Type B pancreatic cell (in vitro differentiated cells): ENCODE data around the gene TAS2R40. TPM values are rescaled to one million over a fixed set of nuclear protein-coding genes. Genes with fewer than 3 reads are reported as not detected.

Source experiments
- DNase-seq: peaks from one replicate; pipeline ENCODE4 v3.0.0; 2021; ENCODE audit warnings: mixed read lengths; ENCODE audit not compliant: unreplicated experiment; ENCODE audit errors: extremely low spot score
- H3K27ac Mint-ChIP-seq: 2 replicates; pipeline ENCODE4 v1.8.0; 2021; ENCODE audit warnings: mild to moderate bottlenecking, mixed read lengths
- H3K27me3 Mint-ChIP-seq: 2 replicates; pipeline ENCODE4 v1.8.0; 2021; ENCODE audit warnings: mixed read lengths
- H3K36me3 Mint-ChIP-seq: 2 replicates; pipeline ENCODE4 v1.8.0; 2021; ENCODE audit warnings: mixed read lengths
- H3K4me1 Mint-ChIP-seq: one replicate; pipeline ENCODE4 v1.8.0; 2021; ENCODE audit warnings: mixed read lengths; ENCODE audit not compliant: unreplicated experiment
- H3K4me3 Mint-ChIP-seq: 2 replicates; pipeline ENCODE4 v1.8.0; 2021; ENCODE audit warnings: mild to moderate bottlenecking, mixed read lengths
- H3K9me3 Mint-ChIP-seq: 2 replicates; pipeline ENCODE4 v1.8.0; 2021; ENCODE audit warnings: mixed read lengths
- total RNA-seq: library from RNA; stranded (reverse); gene quantifications from 2 replicates; pipeline ENCODE4 v1.2.1, GENCODE V29; 2021; ENCODE audit warnings: low replicate concordance
- TF ChIP-seq, protein P1 (sequence below): fragments of 200-600 bp; sonication (generic); conservative IDR thresholded peaks from 2 replicates; pipeline ENCODE4 v1.5.0; 2021; ENCODE audit warnings: antibody characterized with exemption, mild to moderate bottlenecking

Gene TAS2R40
- total RNA-seq, 1 donor from 2014 or later: not detected

DNA sequence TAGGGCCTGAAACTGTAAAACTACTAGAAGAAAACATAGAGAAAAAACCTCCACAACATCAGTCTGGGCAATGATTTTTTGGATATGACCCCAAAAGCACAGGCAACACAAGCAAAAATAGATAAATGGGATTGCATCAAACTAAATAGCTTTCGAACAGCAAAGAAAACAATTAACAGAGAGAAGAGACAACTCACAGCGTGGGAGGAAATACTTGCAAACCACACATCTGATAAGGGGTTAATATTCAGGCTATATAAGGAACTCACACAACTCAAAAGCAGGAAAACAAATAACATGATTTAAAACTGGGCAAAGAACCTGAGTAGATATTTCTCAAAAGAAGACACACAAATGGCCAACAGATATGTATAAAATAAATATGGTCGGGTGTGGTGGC is 33.7 kb downstream of the TAS2R40 start:
- no peak overlapping the region for H3K27ac Mint-ChIP-seq
- no peaks in the 10 kb centered on the region for H3K4me1 Mint-ChIP-seq
- no peaks in the 10 kb centered on the region for H3K36me3 Mint-ChIP-seq
- no peaks in the 10 kb centered on the region for H3K27me3 Mint-ChIP-seq
- no peak overlapping the region for H3K4me3 Mint-ChIP-seq
- no peaks in the 10 kb centered on the region for H3K9me3 Mint-ChIP-seq
- TF ChIP-seq, protein P1, sequence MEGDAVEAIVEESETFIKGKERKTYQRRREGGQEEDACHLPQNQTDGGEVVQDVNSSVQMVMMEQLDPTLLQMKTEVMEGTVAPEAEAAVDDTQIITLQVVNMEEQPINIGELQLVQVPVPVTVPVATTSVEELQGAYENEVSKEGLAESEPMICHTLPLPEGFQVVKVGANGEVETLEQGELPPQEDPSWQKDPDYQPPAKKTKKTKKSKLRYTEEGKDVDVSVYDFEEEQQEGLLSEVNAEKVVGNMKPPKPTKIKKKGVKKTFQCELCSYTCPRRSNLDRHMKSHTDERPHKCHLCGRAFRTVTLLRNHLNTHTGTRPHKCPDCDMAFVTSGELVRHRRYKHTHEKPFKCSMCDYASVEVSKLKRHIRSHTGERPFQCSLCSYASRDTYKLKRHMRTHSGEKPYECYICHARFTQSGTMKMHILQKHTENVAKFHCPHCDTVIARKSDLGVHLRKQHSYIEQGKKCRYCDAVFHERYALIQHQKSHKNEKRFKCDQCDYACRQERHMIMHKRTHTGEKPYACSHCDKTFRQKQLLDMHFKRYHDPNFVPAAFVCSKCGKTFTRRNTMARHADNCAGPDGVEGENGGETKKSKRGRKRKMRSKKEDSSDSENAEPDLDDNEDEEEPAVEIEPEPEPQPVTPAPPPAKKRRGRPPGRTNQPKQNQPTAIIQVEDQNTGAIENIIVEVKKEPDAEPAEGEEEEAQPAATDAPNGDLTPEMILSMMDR: no peak
- no peak for DNase-seq

DNA sequence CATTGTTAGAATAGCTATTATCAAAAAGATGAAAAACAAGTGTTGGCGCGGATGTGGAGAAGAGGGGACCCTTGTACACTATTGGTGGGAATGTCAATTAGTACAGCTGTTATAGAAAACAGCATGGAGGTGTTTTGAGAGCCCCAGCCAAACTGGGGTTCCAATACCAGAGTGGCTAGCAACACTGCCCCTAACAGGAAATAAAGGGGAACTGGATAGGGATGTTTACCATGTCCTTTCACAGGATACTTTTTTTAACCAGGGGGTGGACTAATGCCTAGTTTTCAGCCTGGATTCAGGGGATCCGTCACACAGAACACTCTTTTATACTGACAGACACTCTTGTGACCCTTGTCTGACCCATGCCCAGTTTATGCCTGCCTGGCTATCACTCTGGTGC is 34.5 kb downstream of the TAS2R40 start:
- H3K36me3 Mint-ChIP-seq: no peaks in the 10 kb centered on the region
- no peaks in the 10 kb centered on the region for H3K9me3 Mint-ChIP-seq
- H3K27me3 Mint-ChIP-seq: no peaks in the 10 kb centered on the region
- no peak for DNase-seq
- no peak overlapping the region for H3K4me3 Mint-ChIP-seq
- H3K4me1 Mint-ChIP-seq: no peaks in the 10 kb centered on the region
- TF ChIP-seq, protein P1: no peak
- H3K27ac Mint-ChIP-seq: no peak overlapping the region

DNA sequence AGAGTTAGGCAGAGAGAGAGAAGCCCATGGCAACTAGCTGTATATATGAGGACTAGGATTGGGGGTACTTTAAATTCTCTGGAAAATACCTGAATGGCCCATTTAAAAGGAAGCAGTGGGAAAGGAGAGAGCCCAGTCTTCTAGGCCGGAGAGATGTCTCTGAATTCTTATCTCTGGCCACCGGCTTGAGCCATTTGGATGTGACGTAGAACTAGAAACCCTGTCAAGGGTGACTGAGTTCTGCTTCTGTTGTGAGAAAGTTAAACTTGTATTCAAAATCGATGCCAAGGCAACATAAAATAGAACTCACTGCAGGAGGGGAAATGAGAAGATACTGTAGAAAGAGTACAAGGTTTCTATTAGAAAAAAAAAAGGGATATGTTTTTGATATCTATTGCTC is 35.1 kb downstream of the TAS2R40 start:
- Mint-ChIP-seq H3K36me3 (no peaks in the 10 kb centered on the region), H3K9me3 (no peaks in the 10 kb centered on the region), H3K4me1 (no peaks in the 10 kb centered on the region), H3K27ac (no peak overlapping the region), H3K4me3 (no peak overlapping the region), H3K27me3 (no peaks in the 10 kb centered on the region)
- no peak for DNase-seq
- TF ChIP-seq, protein P1: no peak

DNA sequence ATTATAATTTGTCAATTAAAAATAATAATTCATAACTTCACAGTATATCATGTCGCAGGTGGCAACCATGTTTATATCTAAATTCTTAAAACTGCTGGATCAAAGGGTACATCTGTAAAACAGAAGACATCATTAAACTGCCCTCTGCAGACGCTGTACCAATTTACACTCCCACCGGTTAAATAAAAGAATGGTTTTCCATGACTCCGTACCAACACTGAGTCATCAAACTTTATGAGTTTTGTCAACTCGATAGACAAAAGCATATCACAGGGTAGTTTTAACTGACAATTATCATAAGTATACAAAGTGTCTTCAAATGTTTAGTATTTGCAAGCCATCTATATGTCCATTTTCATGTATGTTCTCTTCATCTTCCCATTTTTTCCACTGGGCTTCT is 35.7 kb downstream of the TAS2R40 start:
- H3K9me3 Mint-ChIP-seq: no peaks in the 10 kb centered on the region
- DNase-seq: no peak
- no peaks in the 10 kb centered on the region for H3K27me3 Mint-ChIP-seq
- H3K4me1 Mint-ChIP-seq: no peaks in the 10 kb centered on the region
- TF ChIP-seq, protein P1: no peak
- H3K27ac Mint-ChIP-seq: no peak overlapping the region
- H3K36me3 Mint-ChIP-seq: no peaks in the 10 kb centered on the region
- no peak overlapping the region for H3K4me3 Mint-ChIP-seq

DNA sequence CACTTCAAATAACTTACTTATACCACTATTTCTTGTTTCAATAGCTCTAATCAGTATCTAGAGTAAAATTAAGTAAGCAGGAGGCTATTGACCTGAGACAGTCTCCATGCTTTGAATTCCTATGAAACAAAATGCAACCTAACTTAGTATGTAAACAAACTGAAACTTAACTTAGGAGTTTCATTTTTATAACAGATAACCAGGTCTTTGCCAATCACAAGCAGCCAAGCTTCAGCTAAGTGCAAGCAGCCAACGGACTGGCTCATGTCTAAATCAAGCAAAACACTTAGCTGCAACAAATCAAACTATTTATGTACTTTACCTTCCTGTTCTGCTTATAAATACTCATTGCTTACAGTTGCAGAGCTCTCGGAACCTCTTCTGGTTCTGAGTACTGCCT is 37.0 kb downstream of the TAS2R40 start:
- H3K9me3 Mint-ChIP-seq: no peaks in the 10 kb centered on the region
- TF ChIP-seq, protein P1: no peak
- H3K4me1 Mint-ChIP-seq: peaks cover 4% of the 10 kb centered on the region
- H3K27me3 Mint-ChIP-seq: no peaks in the 10 kb centered on the region
- no peak overlapping the region for H3K4me3 Mint-ChIP-seq
- no peak for DNase-seq
- no peak overlapping the region for H3K27ac Mint-ChIP-seq
- peaks cover 4% of the 10 kb centered on the region for H3K36me3 Mint-ChIP-seq

DNA sequence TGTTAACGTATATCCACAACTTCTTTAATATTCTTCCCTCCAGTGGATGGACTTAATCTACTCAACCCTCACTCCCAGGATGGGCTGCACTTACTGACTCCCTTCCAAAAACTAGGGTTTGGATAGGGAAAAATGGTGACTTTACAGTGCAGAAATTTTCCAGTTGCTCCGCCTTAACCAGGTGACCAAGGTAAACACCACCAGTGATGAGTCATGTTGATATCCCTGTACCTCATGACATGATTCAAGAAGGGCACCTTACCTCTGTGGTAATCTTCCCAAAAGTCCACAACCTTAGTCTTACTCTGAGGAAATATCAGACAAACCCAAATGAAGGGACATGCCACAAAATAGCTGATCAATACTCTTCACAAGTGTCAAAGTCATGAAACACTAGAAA is 37.9 kb downstream of the TAS2R40 start:
- TF ChIP-seq, protein P1: no peak
- Mint-ChIP-seq H3K27ac (peak overlapping the region; percentile 15), H3K27me3 (no peaks in the 10 kb centered on the region), H3K9me3 (no peaks in the 10 kb centered on the region), H3K4me1 (peaks cover 13% of the 10 kb centered on the region), H3K4me3 (no peak overlapping the region), H3K36me3 (peaks cover 9% of the 10 kb centered on the region)
- DNase-seq: no peak
